ENCODE data around the gene HIVEP3. TPM values are rescaled to one million over a fixed set of nuclear protein-coding genes. Genes with fewer than 3 reads are reported as not detected.

The HIVEP3 gene
- total and polyA plus RNA-seq, 2 experiments from 2014 or later: 0.57 to 5.9 TPM

DNA sequence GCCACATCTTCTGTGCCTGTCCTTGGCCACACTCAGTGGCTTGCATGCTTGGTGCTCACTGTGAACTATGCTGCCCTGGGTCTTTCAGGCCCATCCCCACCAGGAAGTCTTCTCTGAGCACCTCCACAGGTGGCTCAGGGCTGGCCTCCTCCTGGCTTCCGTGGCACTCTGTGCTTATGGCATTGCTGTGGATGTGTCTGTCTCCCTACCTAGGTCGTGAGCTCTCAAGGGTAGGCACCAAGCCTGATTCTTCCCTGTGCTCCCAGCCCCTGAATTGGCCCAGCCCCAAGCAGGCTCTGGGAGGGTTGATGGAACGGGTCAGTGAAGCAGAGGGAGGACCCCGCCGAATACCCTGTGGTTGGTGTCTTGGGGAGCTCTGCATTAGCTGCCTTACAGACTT lies 236.6 kb downstream of the HIVEP3 start:
- WGBS (ENCODE audit: low lambda C conversion rate, missing lambda C conversion rate): 91% methylated on average over 5 of the region's 5 CpGs
- TF ChIP-seq, protein P1, sequence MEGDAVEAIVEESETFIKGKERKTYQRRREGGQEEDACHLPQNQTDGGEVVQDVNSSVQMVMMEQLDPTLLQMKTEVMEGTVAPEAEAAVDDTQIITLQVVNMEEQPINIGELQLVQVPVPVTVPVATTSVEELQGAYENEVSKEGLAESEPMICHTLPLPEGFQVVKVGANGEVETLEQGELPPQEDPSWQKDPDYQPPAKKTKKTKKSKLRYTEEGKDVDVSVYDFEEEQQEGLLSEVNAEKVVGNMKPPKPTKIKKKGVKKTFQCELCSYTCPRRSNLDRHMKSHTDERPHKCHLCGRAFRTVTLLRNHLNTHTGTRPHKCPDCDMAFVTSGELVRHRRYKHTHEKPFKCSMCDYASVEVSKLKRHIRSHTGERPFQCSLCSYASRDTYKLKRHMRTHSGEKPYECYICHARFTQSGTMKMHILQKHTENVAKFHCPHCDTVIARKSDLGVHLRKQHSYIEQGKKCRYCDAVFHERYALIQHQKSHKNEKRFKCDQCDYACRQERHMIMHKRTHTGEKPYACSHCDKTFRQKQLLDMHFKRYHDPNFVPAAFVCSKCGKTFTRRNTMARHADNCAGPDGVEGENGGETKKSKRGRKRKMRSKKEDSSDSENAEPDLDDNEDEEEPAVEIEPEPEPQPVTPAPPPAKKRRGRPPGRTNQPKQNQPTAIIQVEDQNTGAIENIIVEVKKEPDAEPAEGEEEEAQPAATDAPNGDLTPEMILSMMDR (IDR thresholded peaks at IDR 0.05; ENCODE audit: poor library complexity): no peak
- TF ChIP-seq EZH2phosphoT487 (IDR thresholded peaks at IDR 0.05; ENCODE audit: low read depth, severe bottlenecking, unreplicated experiment): no peak

DNA sequence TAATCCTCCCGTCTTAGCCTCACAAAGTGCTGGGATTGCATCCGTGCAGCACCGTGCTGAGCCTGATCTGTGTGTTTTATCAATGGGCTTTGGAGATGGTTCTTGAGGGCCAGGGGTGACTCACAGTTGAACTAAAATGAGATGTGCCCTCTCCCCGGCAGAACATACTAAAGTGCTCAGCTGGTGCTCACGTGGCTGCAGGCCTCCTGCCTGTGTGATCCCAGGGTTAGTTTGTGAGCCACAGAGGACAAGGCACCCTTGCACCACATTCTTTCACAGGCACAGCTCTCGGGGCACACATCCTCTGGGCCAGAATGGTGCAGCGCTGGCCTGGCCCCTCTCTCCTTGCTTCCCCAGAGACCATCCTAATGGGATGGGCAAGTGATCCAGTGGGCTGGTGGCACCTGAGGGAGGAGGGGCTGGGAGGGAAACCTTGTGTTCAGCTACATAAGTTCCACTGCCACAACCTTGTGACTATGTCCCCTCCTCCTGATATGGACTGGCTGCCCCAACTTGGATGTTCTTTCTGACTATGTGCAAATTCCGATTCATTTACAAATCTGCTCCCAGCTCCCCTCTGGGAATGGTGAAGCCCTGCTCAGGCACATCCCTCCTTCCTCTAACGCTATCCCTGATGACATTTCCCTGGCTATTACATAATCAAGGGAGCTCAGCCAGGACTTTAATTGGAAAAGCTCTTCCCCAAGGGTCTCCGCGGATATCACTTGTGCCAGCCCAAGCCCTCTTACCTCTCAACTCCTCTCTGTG lies 237.2 kb downstream of the HIVEP3 start:
- Histone ChIP-seq H3K36me3 (replicated peaks; ENCODE audit: insufficient read depth, low read depth) (no peaks in the 10 kb centered on the region), H3K27me3 (no peaks in the 10 kb centered on the region), H2AFZ (no peak overlapping the region), H3K9me2 (replicated peaks; ENCODE audit: insufficient read depth) (no peaks in the 10 kb centered on the region), H4K20me1 (ENCODE audit: insufficient read depth, poor library complexity, severe bottlenecking) (no peaks in the 10 kb centered on the region), H3K4me1 (ENCODE audit: insufficient read depth) (peaks cover 3% of the 10 kb centered on the region), H3K4me2 (no peak overlapping the region), H3K4me3 (no peak overlapping the region), H3K9me3 (ENCODE audit: low read depth) (no peaks in the 10 kb centered on the region), H3K27ac (no peak overlapping the region), H3K79me2 (no peaks in the 10 kb centered on the region)
- TF ChIP-seq EZH2 (IDR thresholded peaks at IDR 0.05; ENCODE audit: borderline replicate concordance): no peak
- TF ChIP-seq, protein P1 (IDR thresholded peaks at IDR 0.05; ENCODE audit: poor library complexity): no peak
- WGBS (ENCODE audit: low lambda C conversion rate, missing lambda C conversion rate): 74% methylated on average over 11 of the region's 11 CpGs
- DNase-seq (ENCODE audit: low spot score): no peak

More for the DNA sequence above, 236.6 kb downstream of the HIVEP3 start:
- Histone ChIP-seq H3K4me3 (no peak overlapping the region), H3K4me2 (no peak overlapping the region), H3K9me3 (ENCODE audit: low read depth) (no peaks in the 10 kb centered on the region), H3K9me2 (replicated peaks; ENCODE audit: insufficient read depth) (no peaks in the 10 kb centered on the region), H3K4me1 (ENCODE audit: insufficient read depth) (peaks cover 3% of the 10 kb centered on the region), H4K20me1 (ENCODE audit: insufficient read depth, poor library complexity, severe bottlenecking) (no peaks in the 10 kb centered on the region), H2AFZ (no peak overlapping the region), H3K36me3 (replicated peaks; ENCODE audit: insufficient read depth, low read depth) (no peaks in the 10 kb centered on the region), H3K27me3 (no peaks in the 10 kb centered on the region), H3K79me2 (no peaks in the 10 kb centered on the region), H3K27ac (no peak overlapping the region)
- no peak for DNase-seq (ENCODE audit: low spot score)

DNA sequence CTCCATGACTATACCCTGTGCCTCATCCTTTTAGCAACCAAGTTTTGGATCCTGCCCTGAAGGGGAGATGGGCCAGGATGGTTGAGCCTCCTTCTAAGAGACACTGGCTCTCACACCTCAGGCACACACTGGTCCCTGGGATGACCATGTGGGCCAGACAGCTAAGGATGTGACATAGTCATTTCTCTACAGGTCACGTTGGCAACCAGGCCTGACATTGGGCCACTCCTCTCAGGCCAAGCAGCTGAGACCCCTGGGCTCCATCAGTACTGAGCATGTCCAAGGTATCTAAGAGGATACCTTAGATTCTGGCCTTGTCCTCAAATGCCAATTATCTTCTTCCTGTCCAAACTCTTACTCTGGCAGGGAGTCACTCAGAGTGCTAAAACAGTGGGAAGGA lies 238.7 kb downstream of the HIVEP3 start:
- H4K20me1 ChIP-seq (ENCODE audit: insufficient read depth, poor library complexity, severe bottlenecking): no peaks in the 10 kb centered on the region
- H3K9me3 ChIP-seq (ENCODE audit: low read depth): no peaks in the 10 kb centered on the region
- H3K4me3 ChIP-seq: no peak overlapping the region
- H3K4me2 ChIP-seq: no peak overlapping the region
- no peak for TF ChIP-seq EZH2 (IDR thresholded peaks at IDR 0.05; ENCODE audit: borderline replicate concordance)
- TF ChIP-seq EZH2phosphoT487 (IDR thresholded peaks at IDR 0.05; ENCODE audit: low read depth, severe bottlenecking, unreplicated experiment): no peak
- TF ChIP-seq, protein P1 (IDR thresholded peaks at IDR 0.05; ENCODE audit: poor library complexity): no peak
- WGBS (ENCODE audit: low lambda C conversion rate, missing lambda C conversion rate): 94% methylated on average over 1 of the region's 1 CpG
- no peak overlapping the region for H3K27ac ChIP-seq
- no peaks in the 10 kb centered on the region for H3K27me3 ChIP-seq
- no peaks in the 10 kb centered on the region for H3K36me3 ChIP-seq (replicated peaks; ENCODE audit: insufficient read depth, low read depth)
- H2AFZ ChIP-seq: no peak overlapping the region
- no peak for DNase-seq (ENCODE audit: low spot score)
- no peaks in the 10 kb centered on the region for H3K9me2 ChIP-seq (replicated peaks; ENCODE audit: insufficient read depth)
- no peaks in the 10 kb centered on the region for H3K79me2 ChIP-seq
- H3K4me1 ChIP-seq (ENCODE audit: insufficient read depth): peaks cover 3% of the 10 kb centered on the region
